Epithelial cell of proximal tubule (primary cell): ENCODE results near the gene DYNLL1. TPM values are rescaled to one million over a fixed set of nuclear protein-coding genes. Genes with fewer than 3 reads are reported as not detected.
A peak's percentile ranks its signal among the peaks of the same experiment; 100 is the strongest.

Experiments
- DNase-seq: peaks from one replicate; pipeline ENCODE4 v3.0.0-alpha.2; 2011; ENCODE audit warnings: low read depth
- H3K4me3 ChIP-seq: 2 replicates; pipeline ENCODE4 v1.5.1; 2011; ENCODE audit warnings: low read depth, mild to moderate bottlenecking, low read length
- total RNA-seq: library from RNA; depleted of rRNA; stranded (reverse); fragments of >200 nt; gene quantifications from 2 replicates; pipeline ENCODE4 v1.2.3, GENCODE V29; 2015
- TF ChIP-seq, protein P1 (sequence below): conservative IDR thresholded peaks from 2 replicates; pipeline ENCODE4 v1.5.1; 2012; ENCODE audit warnings: low read depth, mild to moderate bottlenecking, low read length

Gene DYNLL1
- total RNA-seq, 1 donor from 2014 or later: 357 TPM

DNA sequence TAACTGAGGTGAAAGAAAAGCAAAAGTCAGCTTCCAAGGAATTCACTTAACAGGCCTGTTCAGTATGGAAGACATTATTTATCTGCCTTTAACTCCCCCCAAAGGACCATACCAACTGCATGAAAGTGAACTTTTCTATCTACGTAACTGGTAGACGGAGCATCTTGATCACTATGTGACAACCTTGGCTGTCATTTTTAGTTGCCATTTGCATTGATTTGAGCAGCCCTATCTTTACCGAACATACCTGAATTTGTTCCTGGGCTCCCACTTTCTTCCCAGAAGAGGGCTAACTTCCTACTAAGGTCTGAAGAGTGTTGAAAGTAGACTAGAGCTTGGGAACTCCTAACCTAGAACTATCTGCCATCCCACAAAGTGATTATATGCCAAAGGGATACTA, 35.8 kb upstream of the DYNLL1 start:
- DNase-seq: no peak
- H3K4me3 ChIP-seq: no peak overlapping the region
- TF ChIP-seq, protein P1, sequence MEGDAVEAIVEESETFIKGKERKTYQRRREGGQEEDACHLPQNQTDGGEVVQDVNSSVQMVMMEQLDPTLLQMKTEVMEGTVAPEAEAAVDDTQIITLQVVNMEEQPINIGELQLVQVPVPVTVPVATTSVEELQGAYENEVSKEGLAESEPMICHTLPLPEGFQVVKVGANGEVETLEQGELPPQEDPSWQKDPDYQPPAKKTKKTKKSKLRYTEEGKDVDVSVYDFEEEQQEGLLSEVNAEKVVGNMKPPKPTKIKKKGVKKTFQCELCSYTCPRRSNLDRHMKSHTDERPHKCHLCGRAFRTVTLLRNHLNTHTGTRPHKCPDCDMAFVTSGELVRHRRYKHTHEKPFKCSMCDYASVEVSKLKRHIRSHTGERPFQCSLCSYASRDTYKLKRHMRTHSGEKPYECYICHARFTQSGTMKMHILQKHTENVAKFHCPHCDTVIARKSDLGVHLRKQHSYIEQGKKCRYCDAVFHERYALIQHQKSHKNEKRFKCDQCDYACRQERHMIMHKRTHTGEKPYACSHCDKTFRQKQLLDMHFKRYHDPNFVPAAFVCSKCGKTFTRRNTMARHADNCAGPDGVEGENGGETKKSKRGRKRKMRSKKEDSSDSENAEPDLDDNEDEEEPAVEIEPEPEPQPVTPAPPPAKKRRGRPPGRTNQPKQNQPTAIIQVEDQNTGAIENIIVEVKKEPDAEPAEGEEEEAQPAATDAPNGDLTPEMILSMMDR: no peak

DNA sequence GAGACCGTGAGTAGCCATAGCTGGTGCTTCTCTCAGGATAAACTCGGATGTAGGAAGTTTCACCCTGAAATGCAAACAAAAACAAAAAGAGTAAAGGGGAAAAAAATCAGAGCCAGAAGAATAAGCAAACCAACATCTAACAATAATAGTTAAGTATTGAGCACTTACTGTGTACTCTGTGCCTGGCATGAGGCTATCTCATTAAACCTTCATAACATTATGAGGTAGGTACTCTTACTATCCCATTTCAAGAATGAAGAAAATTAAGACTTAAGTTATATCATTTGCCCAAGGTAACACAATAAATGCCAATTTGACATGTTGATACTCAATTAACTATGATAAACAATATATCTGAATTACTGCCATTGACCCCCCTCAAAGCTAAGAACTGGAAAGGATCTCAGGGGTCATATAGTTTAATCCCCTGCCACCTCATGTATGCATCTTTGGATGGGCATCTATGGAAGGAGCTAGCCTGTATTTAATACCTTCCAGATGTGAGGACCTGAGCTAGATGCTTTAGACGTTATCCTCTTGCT, 33.7 kb upstream of the DYNLL1 start:
- H3K4me3 ChIP-seq: no peak overlapping the region
- DNase-seq: no peak
- TF ChIP-seq, protein P1: no peak

DNA sequence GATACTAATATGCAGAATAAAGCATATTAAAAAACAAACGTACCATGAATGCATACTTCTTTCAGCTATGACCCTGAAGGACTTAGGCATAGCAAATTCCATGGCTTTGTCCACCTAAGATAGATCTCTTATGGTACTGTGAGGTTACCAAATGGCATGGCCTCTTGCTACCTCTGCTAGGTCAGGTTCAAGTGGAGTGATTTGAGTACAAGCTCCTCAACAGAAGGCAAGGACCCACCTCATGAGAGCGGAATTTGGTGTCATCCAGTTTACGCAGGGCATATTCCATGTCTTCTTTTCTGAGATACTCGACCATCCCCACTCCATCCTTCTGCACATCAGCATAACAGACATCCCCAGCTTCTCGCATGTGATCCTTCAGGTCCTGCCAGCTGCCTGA, 32.2 kb upstream of the DYNLL1 start:
- H3K4me3 ChIP-seq: no peak overlapping the region
- TF ChIP-seq, protein P1: no peak
- DNase-seq: no peak

DNA sequence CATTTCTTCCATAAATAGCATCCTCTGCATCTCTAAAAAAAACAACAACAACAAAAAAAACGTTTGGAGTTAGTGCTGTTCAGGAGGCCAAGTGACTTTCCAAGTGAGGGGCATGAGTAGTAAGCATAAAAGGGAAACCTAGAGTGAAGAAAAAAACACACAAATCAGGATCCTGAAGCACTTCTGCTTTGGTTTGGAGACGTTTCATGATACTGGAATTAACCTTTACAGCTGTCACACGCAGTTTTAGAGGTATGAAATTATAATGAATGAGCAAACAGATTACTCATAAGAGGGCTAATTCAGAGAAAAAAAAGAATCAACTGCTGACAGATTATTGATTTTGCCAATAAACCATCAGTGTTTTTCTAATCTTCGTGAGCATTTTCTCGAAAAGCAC, 30.2 kb upstream of the DYNLL1 start:
- DNase-seq: no peak
- H3K4me3 ChIP-seq: no peak overlapping the region
- TF ChIP-seq, protein P1: no peak

DNA sequence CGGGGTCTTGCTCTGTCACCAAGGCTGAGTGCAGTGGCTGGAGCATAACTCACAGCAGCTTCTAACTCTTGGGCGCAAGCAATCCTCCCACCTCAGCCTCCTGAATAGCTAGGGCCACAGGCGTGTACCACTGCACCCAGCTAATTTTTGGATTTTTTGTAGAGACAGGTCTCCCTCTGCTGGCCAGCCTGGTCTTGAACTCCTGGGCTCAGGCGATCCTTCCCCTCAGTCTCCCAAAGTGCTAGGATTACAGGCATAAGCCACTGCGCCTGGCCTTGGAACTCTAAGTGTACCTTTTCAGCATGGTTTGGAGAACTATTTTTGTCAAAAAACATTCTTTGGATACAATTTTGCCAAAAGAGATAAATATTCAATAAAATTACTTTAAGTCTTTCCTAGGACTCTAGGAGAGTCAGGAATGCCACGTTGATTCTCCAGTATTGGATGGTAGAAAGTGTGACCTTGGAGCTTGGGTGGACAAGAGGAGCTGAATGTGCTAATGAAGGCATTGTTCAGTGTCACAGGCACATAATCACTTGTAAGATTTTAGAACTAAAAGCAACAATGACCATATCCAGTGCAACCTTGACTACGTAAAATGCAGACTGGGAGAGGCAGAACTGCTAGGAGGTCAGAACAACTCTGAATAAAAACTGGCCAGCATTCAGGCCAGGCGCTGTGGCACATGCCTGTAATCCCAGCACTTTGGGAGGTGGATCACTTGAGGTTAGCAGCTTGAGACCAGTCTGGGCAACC, 29.2 kb upstream of the DYNLL1 start:
- DNase-seq: no peak
- H3K4me3 ChIP-seq: no peak overlapping the region
- TF ChIP-seq, protein P1: peak; percentile 68

DNA sequence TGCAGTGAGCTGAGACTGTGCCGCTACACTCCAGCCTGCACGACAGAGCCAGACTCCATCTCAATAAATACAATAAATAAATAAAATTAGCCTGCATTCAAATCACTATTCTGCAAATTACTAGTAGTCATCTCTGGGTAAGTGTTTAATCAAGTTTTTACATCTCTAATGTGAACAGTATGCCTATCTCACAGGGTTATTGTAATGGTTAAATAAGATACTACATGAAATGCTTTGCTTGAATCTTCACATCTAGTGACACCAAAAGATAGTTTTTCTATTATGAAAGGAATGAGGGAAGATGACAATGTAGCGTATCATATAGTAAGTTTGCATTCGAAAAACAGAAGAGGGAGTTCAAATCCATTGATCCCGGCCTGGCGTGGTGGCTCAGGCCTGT, 28.5 kb upstream of the DYNLL1 start:
- DNase-seq: no peak
- no peak overlapping the region for H3K4me3 ChIP-seq
- TF ChIP-seq, protein P1: no peak
